Astrocyte (in vitro differentiated cells and primary cell): ENCODE measurements around the gene CDKAL1.

Source experiments
- CTCF ChIP-seq: IDR thresholded peaks from 2 replicates; pipeline ENCODE4 v1.5.1; 2011; ENCODE audit warnings: low read depth, mild to moderate bottlenecking, inconsistent platforms, low read length, moderate library complexity; ENCODE audit not compliant: insufficient read depth
- EZH2 ChIP-seq: IDR thresholded peaks from 2 replicates; pipeline ENCODE4 v1.6.1; 2012; ENCODE audit warnings: mild to moderate bottlenecking, low read length, inconsistent platforms; ENCODE audit not compliant: insufficient read depth

GRCh38 chr6:20770773-20771172, 236.5 kb downstream of the CDKAL1 start:
- TF ChIP-seq CTCF: no peak
- TF ChIP-seq EZH2: no peak
